ENCODE data around the gene PDRG1. TPM values are rescaled to one million over a fixed set of nuclear protein-coding genes. Genes with fewer than 3 reads are reported as not detected.

Gene PDRG1
- total and polyA plus RNA-seq, 8 donors = 0.58 to 18.6 (median 2.8) TPM; not detected in 1

- intact Hi-C loops (cut with DNase I; ENCODE audit: low total_unique reads) = no loop called here
- WGBS, 5 donors = 9 to 14% (median 11%) methylated on average over 5 of the region's 5 CpGs
- Histone ChIP-seq H3K36me3 (no peaks in the 10 kb centered on the region), H3K27ac (no peak overlapping the region), H3K27me3 (peaks cover 0 to 90% (median 50%) of the 10 kb centered on the region in 3 donors), H3K9me3 (no peaks in the 10 kb centered on the region), H3K4me1 (peaks cover 0 to 13% (median 8%) of the 10 kb centered on the region in 4 donors), H3K4me3 (no peak overlapping the region)
- no peak for DNase-seq
- TF ChIP-seq CTCF (IDR thresholded peaks at IDR 0.05) = no peak
- no peak for TF ChIP-seq POLR2AphosphoS5 (IDR thresholded peaks at IDR 0.05)
- no peak for TF ChIP-seq POLR2A (IDR thresholded peaks at IDR 0.05)
- no peak for TF ChIP-seq EP300 (IDR thresholded peaks at IDR 0.05)
These were observed 15.3 kb upstream of the PDRG1 start for GRCh38 chr20:31966991-31967655.

GRCh38 chr20:31963889-31964288, 12.0 kb upstream of the PDRG1 start:
- WGBS, 5 donors = 65 to 73% (median 69%) methylated on average over 6 of the region's 6 CpGs
- H3K9me3 ChIP-seq = no peaks in the 10 kb centered on the region
- intact Hi-C loops (cut with DNase I; ENCODE audit: low total_unique reads) = no loop called here
- H3K4me1 ChIP-seq = peaks cover 0 to 13% (median 8%) of the 10 kb centered on the region in 4 donors
- no peaks in the 10 kb centered on the region for H3K36me3 ChIP-seq
- DNase-seq = no peak
- no peak overlapping the region for H3K4me3 ChIP-seq
- TF ChIP-seq POLR2AphosphoS5 (IDR thresholded peaks at IDR 0.05) (no peak), EP300 (IDR thresholded peaks at IDR 0.05) (no peak), CTCF (IDR thresholded peaks at IDR 0.05) (no peak), POLR2A (IDR thresholded peaks at IDR 0.05) (no peak)
- peaks cover 0 to 77% (median 44%) of the 10 kb centered on the region in 3 donors for H3K27me3 ChIP-seq
- no peak overlapping the region for H3K27ac ChIP-seq

GRCh38 chr20:31962761-31963160, 10.9 kb upstream of the PDRG1 start:
- peaks cover 0 to 71% (median 36%) of the 10 kb centered on the region in 3 donors for H3K27me3 ChIP-seq
- H3K36me3 ChIP-seq = no peaks in the 10 kb centered on the region
- no peak overlapping the region for H3K4me3 ChIP-seq
- WGBS, 5 donors = 21 to 45% (median 36%) methylated on average over 2 of the region's 2 CpGs
- TF ChIP-seq EP300 (IDR thresholded peaks at IDR 0.05) = no peak
- no peak for TF ChIP-seq POLR2A (IDR thresholded peaks at IDR 0.05)
- no peak for TF ChIP-seq CTCF (IDR thresholded peaks at IDR 0.05)
- no peak for TF ChIP-seq POLR2AphosphoS5 (IDR thresholded peaks at IDR 0.05)
- peaks cover 0 to 4% (median 1%) of the 10 kb centered on the region in 4 donors for H3K4me1 ChIP-seq
- no peak for DNase-seq
- H3K27ac ChIP-seq = no peak overlapping the region
- no peaks in the 10 kb centered on the region for H3K9me3 ChIP-seq
- intact Hi-C loops (cut with DNase I; ENCODE audit: low total_unique reads) = no loop called here

GRCh38 chr20:31956556-31957526, 5.0 kb upstream of the PDRG1 start:
- TF ChIP-seq POLR2AphosphoS5 (IDR thresholded peaks at IDR 0.05) (no peak), POLR2A (IDR thresholded peaks at IDR 0.05) (no peak), CTCF (IDR thresholded peaks at IDR 0.05) (no peak), EP300 (IDR thresholded peaks at IDR 0.05) (no peak)
- peaks cover 0 to 32% (median 9%) of the 10 kb centered on the region in 3 donors for H3K27me3 ChIP-seq
- WGBS, 5 donors = 38 to 47% (median 39%) methylated on average over 11 of the region's 11 CpGs
- H3K36me3 ChIP-seq = no peaks in the 10 kb centered on the region
- H3K9me3 ChIP-seq = no peaks in the 10 kb centered on the region
- no peak overlapping the region for H3K4me3 ChIP-seq
- no peak overlapping the region for H3K27ac ChIP-seq
- no peak for DNase-seq
- no peaks in the 10 kb centered on the region for H3K4me1 ChIP-seq
- intact Hi-C loops (cut with DNase I; ENCODE audit: low total_unique reads) = no loop called here
